ENCODE data around the gene FXR2. TPM values are rescaled to one million over a fixed set of nuclear protein-coding genes. Genes with fewer than 3 reads are reported as not detected.

Gene FXR2
- total RNA-seq, 1 donor from 2014 or later = 39.3 TPM

DNA sequence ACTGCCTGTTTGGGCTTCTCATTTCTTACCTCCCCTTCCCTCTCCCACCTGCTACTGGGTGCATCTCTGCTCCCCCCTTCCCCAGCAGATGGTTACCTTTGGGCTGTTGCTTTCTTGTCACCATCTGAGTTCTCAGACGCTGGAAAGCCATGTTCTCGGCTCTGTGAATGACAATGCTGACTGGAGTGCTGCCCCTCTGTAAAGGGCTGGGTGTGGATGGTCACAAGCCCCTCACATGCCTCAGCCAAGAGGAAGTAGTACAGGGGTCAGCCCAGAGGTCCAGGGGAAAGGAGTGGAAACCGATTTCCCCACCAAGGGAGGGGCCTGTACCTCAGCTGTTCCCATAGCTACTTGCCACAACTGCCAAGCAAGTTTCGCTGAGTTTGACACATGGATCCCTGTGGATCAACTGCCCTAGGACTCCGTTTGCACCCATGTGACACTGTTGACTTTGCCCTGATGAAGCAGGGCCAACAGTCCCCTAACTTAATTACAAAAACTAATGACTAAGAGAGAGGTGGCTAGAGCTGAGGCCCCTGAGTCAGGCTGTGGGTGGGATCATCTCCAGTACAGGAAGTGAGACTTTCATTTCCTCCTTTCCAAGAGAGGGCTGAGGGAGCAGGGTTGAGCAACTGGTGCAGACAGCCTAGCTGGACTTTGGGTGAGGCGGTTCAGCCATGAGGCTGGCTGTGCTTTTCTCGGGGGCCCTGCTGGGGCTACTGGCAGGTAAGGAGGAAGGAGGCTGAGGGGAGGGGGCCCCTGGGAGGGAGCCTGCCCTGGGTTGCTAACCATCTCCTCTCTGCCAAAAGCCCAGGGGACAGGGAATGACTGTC, 35.5 kb downstream of the FXR2 start, which contains the start of gene CD68:
TSS of gene CD68 (plus strand) at position 638 of the 833 bp plus-strand sequence. CDS start at position 678, 40 bp downstream.
- Histone ChIP-seq H3K4me1 (peaks cover 68% of the 10 kb centered on the region), H3K27ac (peak within 1 kb of the TSS; percentile 89), H3K9me3 (no peaks in the 10 kb centered on the region), H3K36me3 (peaks cover 48% of the 10 kb centered on the region), H3K27me3 (no peaks in the 10 kb centered on the region), H3K4me3 (peak within 1 kb of the TSS; percentile 72)
- no peak for TF ChIP-seq CTCF (IDR thresholded peaks at IDR 0.05)
- ATAC-seq (peak; percentile 67), DNase-seq (peak; percentile 86)
- intact Hi-C loops (cut with DNase I) = no loop called here

DNA sequence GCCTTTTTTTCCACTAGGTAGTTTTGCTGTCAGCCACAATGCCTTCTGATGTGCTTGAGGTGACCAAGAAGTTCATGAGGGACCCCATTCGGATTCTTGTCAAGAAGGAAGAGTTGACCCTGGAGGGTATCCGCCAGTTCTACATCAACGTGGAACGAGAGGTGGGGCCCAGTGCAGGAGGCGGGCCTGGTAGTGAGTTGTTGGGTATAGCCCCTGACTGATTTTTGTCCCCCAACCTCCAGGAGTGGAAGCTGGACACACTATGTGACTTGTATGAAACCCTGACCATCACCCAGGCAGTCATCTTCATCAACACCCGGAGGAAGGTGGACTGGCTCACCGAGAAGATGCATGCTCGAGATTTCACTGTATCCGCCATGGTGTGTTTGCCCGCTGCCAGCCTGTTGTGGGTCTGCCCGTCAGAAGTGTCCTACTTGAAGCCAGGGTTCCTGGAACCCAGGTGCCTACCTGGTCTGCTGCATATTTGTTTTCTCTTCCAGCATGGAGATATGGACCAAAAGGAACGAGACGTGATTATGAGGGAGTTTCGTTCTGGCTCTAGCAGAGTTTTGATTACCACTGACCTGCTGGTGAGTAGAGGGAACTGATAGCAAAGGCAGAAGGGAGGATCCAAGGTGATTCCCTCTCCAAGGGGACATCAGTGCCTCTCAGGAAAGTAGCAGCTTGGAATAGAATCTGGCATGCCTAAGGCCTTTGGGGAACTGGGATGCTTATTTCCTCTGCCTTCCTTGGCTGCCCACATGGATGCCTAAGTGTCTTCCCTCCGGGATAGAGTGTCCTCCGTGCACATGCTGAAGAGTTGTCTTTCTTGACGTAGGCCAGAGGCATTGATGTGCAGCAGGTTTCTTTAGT, 37.1 kb downstream of the FXR2 start:
- H3K27me3 ChIP-seq = no peaks in the 10 kb centered on the region
- intact Hi-C loops (cut with DNase I) = no loop called here

GRCh38 chr17:7576432-7576937, 38.2 kb downstream of the FXR2 start:
- ATAC-seq (no peak), DNase-seq (no peak)
- H3K9me3 ChIP-seq = no peaks in the 10 kb centered on the region
- no peak overlapping the region for H3K27ac ChIP-seq
- peaks cover 51% of the 10 kb centered on the region for H3K36me3 ChIP-seq
- no peaks in the 10 kb centered on the region for H3K27me3 ChIP-seq
- H3K4me3 ChIP-seq = peak overlapping the region; percentile 12
- no peak for TF ChIP-seq CTCF (IDR thresholded peaks at IDR 0.05)
- peaks cover 63% of the 10 kb centered on the region for H3K4me1 ChIP-seq
- intact Hi-C loops (cut with DNase I) = no loop called here

More for the DNA sequence above, 37.1 kb downstream of the FXR2 start:
- Histone ChIP-seq H3K27ac (peak overlapping the region; percentile 2), H3K4me1 (peaks cover 65% of the 10 kb centered on the region), H3K36me3 (peaks cover 51% of the 10 kb centered on the region), H3K4me3 (peak overlapping the region; percentile 72), H3K9me3 (no peaks in the 10 kb centered on the region)
- TF ChIP-seq CTCF (IDR thresholded peaks at IDR 0.05) = no peak
- no peak for DNase-seq
- ATAC-seq = no peak

DNA sequence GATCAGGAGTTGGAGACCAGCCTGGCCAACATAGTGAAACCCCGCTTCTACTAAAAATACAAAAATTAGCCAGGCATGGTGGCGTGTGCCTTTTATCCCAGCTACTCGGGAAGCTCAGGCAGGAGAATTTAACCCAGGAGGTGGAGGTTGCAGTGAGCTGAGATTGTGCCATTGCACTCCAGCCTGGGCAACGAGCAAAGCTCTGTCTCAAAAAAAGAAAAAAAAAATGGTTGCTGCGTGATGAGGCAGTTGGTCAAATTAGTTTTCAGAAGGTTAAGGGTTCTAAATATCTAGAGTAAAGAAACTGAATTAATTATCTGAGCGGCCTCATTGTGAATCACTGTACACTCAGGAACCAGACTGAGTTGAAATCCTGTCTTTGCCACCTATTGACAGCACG, 38.7 kb downstream of the FXR2 start:
- intact Hi-C loops (cut with DNase I) = no loop called here
- Histone ChIP-seq H3K36me3 (peaks cover 55% of the 10 kb centered on the region), H3K4me3 (no peak overlapping the region), H3K9me3 (no peaks in the 10 kb centered on the region), H3K27ac (no peak overlapping the region), H3K4me1 (peaks cover 61% of the 10 kb centered on the region), H3K27me3 (no peaks in the 10 kb centered on the region)
- TF ChIP-seq CTCF (IDR thresholded peaks at IDR 0.05) = no peak
- DNase-seq = no peak
- no peak for ATAC-seq

- no peak for DNase-seq
- H3K4me1 ChIP-seq = peaks cover 61% of the 10 kb centered on the region
- peaks cover 60% of the 10 kb centered on the region for H3K36me3 ChIP-seq
- H3K27me3 ChIP-seq = no peaks in the 10 kb centered on the region
- no peak for TF ChIP-seq CTCF (IDR thresholded peaks at IDR 0.05)
- peak overlapping the region; percentile 99 for H3K4me3 ChIP-seq
- H3K9me3 ChIP-seq = no peaks in the 10 kb centered on the region
- no peak overlapping the region for H3K27ac ChIP-seq
- intact Hi-C loops (cut with DNase I) = no loop called here
- no peak for ATAC-seq
These were observed 39.2 kb downstream of the FXR2 start for GRCh38 chr17:7575481-7575883.

Data from upper lobe of right lung (tissue), 1 donor.